Endothelial cell (in vitro differentiated cells): ENCODE data around the gene RND2. TPM values are rescaled to one million over a fixed set of nuclear protein-coding genes. Genes with fewer than 3 reads are reported as not detected.
A peak's percentile ranks its signal among the peaks of the same experiment; 100 is the strongest.
"Not testable (repeated sequence)": the region's sequence is repeated elsewhere in the genome, so short reads cannot be mapped to it uniquely, and the experiment has no call there.

Experiments used
- DNase-seq: peaks from one replicate; pipeline ENCODE4 v3.0.0; 2021; ENCODE audit warnings: low spot score
- H3K27ac Mint-ChIP-seq: one replicate; pipeline ENCODE4 v1.8.0; 2021; ENCODE audit warnings: mixed read lengths, inconsistent platforms; ENCODE audit not compliant: unreplicated experiment
- H3K27me3 Mint-ChIP-seq: one replicate; pipeline ENCODE4 v1.8.0; 2021; ENCODE audit warnings: mild to moderate bottlenecking, moderate library complexity, mixed read lengths, inconsistent platforms; ENCODE audit not compliant: unreplicated experiment
- H3K36me3 Mint-ChIP-seq: one replicate; pipeline ENCODE4 v1.8.0; 2021; ENCODE audit warnings: mild to moderate bottlenecking, low read depth, mixed read lengths, inconsistent platforms; ENCODE audit not compliant: unreplicated experiment
- H3K4me1 Mint-ChIP-seq: one replicate; pipeline ENCODE4 v1.8.0; 2021; ENCODE audit warnings: mild to moderate bottlenecking, mixed read lengths, inconsistent platforms; ENCODE audit not compliant: unreplicated experiment
- H3K4me3 Mint-ChIP-seq: one replicate; pipeline ENCODE4 v1.8.0; 2021; ENCODE audit warnings: mild to moderate bottlenecking, mixed read lengths, inconsistent platforms; ENCODE audit not compliant: unreplicated experiment
- H3K9me3 Mint-ChIP-seq: one replicate; pipeline ENCODE4 v1.8.0; 2021; ENCODE audit warnings: mixed read lengths, inconsistent platforms; ENCODE audit not compliant: unreplicated experiment
- CTCF ChIP-seq: fragments of 200-600 bp; sonication (generic); IDR thresholded peaks from one replicate; pipeline ENCODE4 v1.5.0; 2021; ENCODE audit warnings: antibody characterized with exemption; ENCODE audit not compliant: unreplicated experiment
- long read RNA-seq: library from polyadenylated mRNA; unstranded; transcript quantifications from one replicate; pipeline ENCODE4 v2.0.0, GENCODE V29; 2020; ENCODE audit not compliant: unreplicated experiment
- total RNA-seq: library from RNA; stranded (reverse); fragmentation: NEBNext Ultra II Directional; extraction: Animal tissue kit (Norgen Biotek cat#: 25700); gene quantifications from one replicate; pipeline ENCODE4 v1.2.1, GENCODE V29; 2021; ENCODE audit not compliant: unreplicated experiment

Gene RND2
- 5.9 TPM for total RNA-seq
- long read RNA-seq, partial matches to known transcripts = 1 of 5 reads
- long read RNA-seq, other reads (novel, unspliced or antisense) = 4 of 5 reads

- peak; percentile 44 for TF ChIP-seq CTCF
- Mint-ChIP-seq H3K4me3 (peak within 1 kb of the TSS; percentile 97), H3K27me3 (peaks cover 15% of the 10 kb centered on the region), H3K27ac (peak within 1 kb of the TSS; percentile 93), H3K4me1 (peaks cover 13% of the 10 kb centered on the region), H3K9me3 (no peaks in the 10 kb centered on the region), H3K36me3 (peaks cover 4% of the 10 kb centered on the region)
- peak; percentile 81 for DNase-seq
Observed at GRCh38 chr17:43024407-43025289, at the start of gene RND2. Gene RND2 (plus strand): TSS chr17:43025231. CDS start chr17:43025348, 117 bp downstream.

GRCh38 chr17:42975265-42975664, 49.8 kb upstream of the RND2 start:
- no peak overlapping the region for H3K4me3 Mint-ChIP-seq
- H3K27ac Mint-ChIP-seq = no peak overlapping the region
- peaks cover 7% of the 10 kb centered on the region for H3K4me1 Mint-ChIP-seq
- DNase-seq = no peak
- no peaks in the 10 kb centered on the region for H3K9me3 Mint-ChIP-seq
- peaks cover 7% of the 10 kb centered on the region for H3K36me3 Mint-ChIP-seq
- no peak for TF ChIP-seq CTCF
- peaks cover 4% of the 10 kb centered on the region for H3K27me3 Mint-ChIP-seq

GRCh38 chr17:42975701-42976100, 49.3 kb upstream of the RND2 start:
- H3K4me3 Mint-ChIP-seq, H3K27me3 Mint-ChIP-seq, DNase-seq, H3K36me3 Mint-ChIP-seq, H3K27ac Mint-ChIP-seq, H3K9me3 Mint-ChIP-seq, H3K4me1 Mint-ChIP-seq: not testable (repeated sequence)

GRCh38 chr17:42979511-42980273, 45.3 kb upstream of the RND2 start, which contains the start of gene PTGES3L:
Gene PTGES3L (minus strand): TSS chr17:42980080. CDS start chr17:42980053, 27 bp downstream.
- Mint-ChIP-seq H3K27me3 (peaks cover 10% of the 10 kb centered on the region), H3K4me1 (peaks cover 22% of the 10 kb centered on the region), H3K4me3 (peak within 1 kb of the TSS; percentile 98), H3K36me3 (peaks cover 7% of the 10 kb centered on the region), H3K9me3 (no peaks in the 10 kb centered on the region), H3K27ac (peak within 1 kb of the TSS; percentile 94)
- DNase-seq = peak; percentile 41
- TF ChIP-seq CTCF = no peak

GRCh38 chr17:42980274-42980765, 44.7 kb upstream of the RND2 start, which contains the start of gene RUNDC1:
Gene RUNDC1 (plus strand): TSS chr17:42980565. CDS start chr17:42980577, 12 bp downstream.
- peaks cover 10% of the 10 kb centered on the region for H3K27me3 Mint-ChIP-seq
- H3K36me3 Mint-ChIP-seq = peaks cover 10% of the 10 kb centered on the region
- peak within 1 kb of the TSS; percentile 98 for H3K4me3 Mint-ChIP-seq
- DNase-seq = peak; percentile 90
- TF ChIP-seq CTCF = no peak
- H3K4me1 Mint-ChIP-seq = peaks cover 26% of the 10 kb centered on the region
- peak within 1 kb of the TSS; percentile 94 for H3K27ac Mint-ChIP-seq
- H3K9me3 Mint-ChIP-seq = no peaks in the 10 kb centered on the region
